ENCODE measurements around the gene CRADD. TPM values are rescaled to one million over a fixed set of nuclear protein-coding genes. Genes with fewer than 3 reads are reported as not detected.
A peak's percentile ranks its signal among the peaks of the same experiment; 100 is the strongest.

CRADD gene
- total RNA-seq, 4 donors from 2014 or later = 43.7 to 76.1 (median 51.0) TPM

- no peak overlapping the region for H3K4me3 ChIP-seq (replicated peaks in 1 of 3)
- no peak for DNase-seq
- no peak for TF ChIP-seq POLR2A (IDR thresholded peaks at IDR 0.05)
- TF ChIP-seq, protein P1, sequence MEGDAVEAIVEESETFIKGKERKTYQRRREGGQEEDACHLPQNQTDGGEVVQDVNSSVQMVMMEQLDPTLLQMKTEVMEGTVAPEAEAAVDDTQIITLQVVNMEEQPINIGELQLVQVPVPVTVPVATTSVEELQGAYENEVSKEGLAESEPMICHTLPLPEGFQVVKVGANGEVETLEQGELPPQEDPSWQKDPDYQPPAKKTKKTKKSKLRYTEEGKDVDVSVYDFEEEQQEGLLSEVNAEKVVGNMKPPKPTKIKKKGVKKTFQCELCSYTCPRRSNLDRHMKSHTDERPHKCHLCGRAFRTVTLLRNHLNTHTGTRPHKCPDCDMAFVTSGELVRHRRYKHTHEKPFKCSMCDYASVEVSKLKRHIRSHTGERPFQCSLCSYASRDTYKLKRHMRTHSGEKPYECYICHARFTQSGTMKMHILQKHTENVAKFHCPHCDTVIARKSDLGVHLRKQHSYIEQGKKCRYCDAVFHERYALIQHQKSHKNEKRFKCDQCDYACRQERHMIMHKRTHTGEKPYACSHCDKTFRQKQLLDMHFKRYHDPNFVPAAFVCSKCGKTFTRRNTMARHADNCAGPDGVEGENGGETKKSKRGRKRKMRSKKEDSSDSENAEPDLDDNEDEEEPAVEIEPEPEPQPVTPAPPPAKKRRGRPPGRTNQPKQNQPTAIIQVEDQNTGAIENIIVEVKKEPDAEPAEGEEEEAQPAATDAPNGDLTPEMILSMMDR (IDR thresholded peaks at IDR 0.05) = no peak
- H3K9me3 ChIP-seq = no peaks in the 10 kb centered on the region
- intact Hi-C loops (cut with DNase I) = no loop called here
- H3K27ac ChIP-seq = no peak overlapping the region
- H3K36me3 ChIP-seq = no peaks in the 10 kb centered on the region
- no peaks in the 10 kb centered on the region for H3K27me3 ChIP-seq
- H3K4me1 ChIP-seq = no peaks in the 10 kb centered on the region
These were observed 236.7 kb downstream of the CRADD start for GRCh38 chr12:93913845-93914244.

- H3K9me3 ChIP-seq = no peaks in the 10 kb centered on the region
- no peak overlapping the region for H3K4me3 ChIP-seq (replicated peaks in 1 of 3)
- H3K27ac ChIP-seq = no peak overlapping the region
- no peaks in the 10 kb centered on the region for H3K36me3 ChIP-seq
- intact Hi-C loops (cut with DNase I) = no loop called here
- H3K27me3 ChIP-seq = no peaks in the 10 kb centered on the region
- 94 to 97% methylated on average over 5 of the region's 5 CpGs for WGBS, 2 donors
- DNase-seq = no peak
- H3K4me1 ChIP-seq = no peaks in the 10 kb centered on the region
- TF ChIP-seq, protein P1 (IDR thresholded peaks at IDR 0.05) = no peak
- TF ChIP-seq POLR2A (IDR thresholded peaks at IDR 0.05) = no peak
These were observed 237.1 kb downstream of the CRADD start for GRCh38 chr12:93914281-93914680.

GRCh38 chr12:93915411-93915810 is 238.2 kb downstream of the CRADD start:
- no peaks in the 10 kb centered on the region for H3K36me3 ChIP-seq
- no peak for DNase-seq
- no peaks in the 10 kb centered on the region for H3K27me3 ChIP-seq
- no peak overlapping the region for H3K4me3 ChIP-seq (replicated peaks in 1 of 3)
- no peaks in the 10 kb centered on the region for H3K4me1 ChIP-seq
- no peak overlapping the region for H3K27ac ChIP-seq
- WGBS, 2 donors = 89% methylated on average over 3 of the region's 3 CpGs
- TF ChIP-seq, protein P1 (IDR thresholded peaks at IDR 0.05) = no peak
- no peak for TF ChIP-seq POLR2A (IDR thresholded peaks at IDR 0.05)
- H3K9me3 ChIP-seq = no peaks in the 10 kb centered on the region
- intact Hi-C loops (cut with DNase I) = no loop called here

DNA sequence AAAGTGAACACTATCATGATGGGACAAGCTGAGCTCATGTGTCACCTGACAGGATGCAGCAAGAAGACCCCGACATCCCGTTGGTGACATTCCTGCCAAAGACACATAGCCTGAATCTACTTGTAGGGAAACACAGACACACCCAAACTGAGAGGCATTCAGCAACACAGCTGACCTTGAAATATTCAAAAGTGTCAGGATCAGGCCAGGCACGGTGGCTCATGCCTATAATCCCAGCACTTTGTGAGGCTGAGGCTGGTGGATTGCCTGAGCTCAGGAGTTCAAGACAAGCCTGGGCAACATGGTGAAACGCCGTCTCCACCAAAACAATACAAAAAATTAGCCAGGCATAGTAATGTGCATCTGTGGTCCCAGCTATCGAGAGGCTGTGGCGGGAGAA is 239.2 kb downstream of the CRADD start:
- intact Hi-C loops (cut with DNase I) = no loop called here
- 80 to 85% methylated on average over 7 of the region's 7 CpGs for WGBS, 2 donors
- no peak for DNase-seq
- H3K36me3 ChIP-seq = no peaks in the 10 kb centered on the region
- H3K4me3 ChIP-seq (replicated peaks in 1 of 3) = no peak overlapping the region
- TF ChIP-seq POLR2A (IDR thresholded peaks at IDR 0.05) = no peak
- H3K9me3 ChIP-seq = no peaks in the 10 kb centered on the region
- H3K27me3 ChIP-seq = no peaks in the 10 kb centered on the region
- no peaks in the 10 kb centered on the region for H3K4me1 ChIP-seq
- H3K27ac ChIP-seq = no peak overlapping the region

GRCh38 chr12:93918262-93918661 is 241.1 kb downstream of the CRADD start:
- Histone ChIP-seq H3K4me1 (no peaks in the 10 kb centered on the region), H3K27me3 (no peaks in the 10 kb centered on the region), H3K9me3 (no peaks in the 10 kb centered on the region), H3K36me3 (no peaks in the 10 kb centered on the region), H3K4me3 (replicated peaks in 1 of 3) (no peak overlapping the region), H3K27ac (peak overlapping the region in 1 of 3 donors; percentile 64)
- intact Hi-C loops (cut with DNase I) = no loop called here
- no peak for DNase-seq
- WGBS, 2 donors = 89 to 91% methylated on average over 6 of the region's 6 CpGs
- no peak for TF ChIP-seq POLR2A (IDR thresholded peaks at IDR 0.05)
- TF ChIP-seq, protein P1 (IDR thresholded peaks at IDR 0.05) = no peak

- Histone ChIP-seq H3K36me3 (no peaks in the 10 kb centered on the region), H3K9me3 (no peaks in the 10 kb centered on the region), H3K27me3 (no peaks in the 10 kb centered on the region), H3K4me1 (no peaks in the 10 kb centered on the region), H3K4me3 (replicated peaks in 1 of 3) (no peak overlapping the region), H3K27ac (no peak overlapping the region)
- no peak for TF ChIP-seq POLR2A (IDR thresholded peaks at IDR 0.05)
- TF ChIP-seq, protein P1 (IDR thresholded peaks at IDR 0.05) = no peak
- WGBS, 2 donors = 91 to 94% methylated on average over 4 of the region's 4 CpGs
- intact Hi-C loops (cut with DNase I) = no loop called here
- no peak for DNase-seq
These were observed 241.7 kb downstream of the CRADD start for GRCh38 chr12:93918900-93919299.

Data from thyroid gland (tissue), 4 donors.